Stromal cell of bone marrow (primary cell): Measurements from ENCODE around the gene IMMP2L.
A peak's percentile ranks its signal among the peaks of the same experiment; 100 is the strongest.

Source experiments
- DNase-seq: peaks from one replicate; pipeline ENCODE4 v3.0.0-alpha.2; 2012; ENCODE audit warnings: low read depth

IMMP2L gene

GRCh38 chr7:110929480-110930249, 632.6 kb downstream of the IMMP2L start:
- DNase-seq, result no peak

DNA sequence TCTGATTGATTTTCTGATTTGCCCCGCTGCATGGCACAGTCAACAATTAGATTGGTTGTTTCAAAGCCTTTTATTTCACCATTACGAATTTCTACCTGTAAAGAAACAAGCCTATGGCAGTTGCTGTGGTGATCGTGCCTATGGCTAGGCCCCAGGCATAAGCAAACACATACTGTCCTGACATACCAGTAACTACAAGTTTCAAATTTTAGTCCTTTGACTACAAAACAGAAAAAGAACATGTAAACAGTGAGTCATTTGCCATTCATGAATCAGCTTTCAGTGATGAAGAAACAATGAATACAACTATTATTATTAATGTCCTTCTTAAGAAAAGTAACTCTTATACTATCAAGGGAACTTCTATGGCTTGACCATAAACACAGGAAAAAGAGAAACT, 639.4 kb downstream of the IMMP2L start:
- DNase-seq, result no peak

DNA sequence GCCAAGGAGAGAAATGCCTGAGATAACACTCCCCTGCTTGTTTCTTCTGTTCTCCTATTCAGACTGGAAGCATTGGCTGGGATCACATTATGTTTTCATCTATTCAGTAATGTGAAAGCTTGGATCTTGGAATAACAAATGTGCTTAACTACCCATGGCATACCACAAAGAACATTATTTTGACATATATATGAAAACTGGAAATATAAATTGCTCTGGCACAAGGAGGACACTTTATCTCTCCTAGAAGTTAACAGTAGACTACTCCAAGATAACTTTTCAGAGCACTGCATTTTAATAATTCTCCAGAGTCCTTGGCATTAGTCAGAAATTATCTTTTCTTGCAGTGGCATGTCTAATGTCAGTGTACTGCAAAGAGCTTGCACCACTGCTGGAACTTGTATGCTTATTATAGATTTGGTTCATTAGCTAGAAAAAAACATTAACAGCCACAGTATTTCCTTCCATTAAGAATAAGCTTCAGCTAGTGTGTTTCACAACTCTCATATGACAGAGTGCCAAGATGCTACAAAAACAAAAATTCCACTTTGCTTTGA, 640.6 kb downstream of the IMMP2L start:
- DNase-seq, result no peak

- no peak for DNase-seq
These were observed 643.2 kb downstream of the IMMP2L start for GRCh38 chr7:110918949-110919548.

- DNase-seq, result no peak
These were observed 648.0 kb downstream of the IMMP2L start for GRCh38 chr7:110914263-110914662.

- DNase-seq, result no peak
These were observed 650.7 kb downstream of the IMMP2L start for GRCh38 chr7:110911632-110912031.

DNA sequence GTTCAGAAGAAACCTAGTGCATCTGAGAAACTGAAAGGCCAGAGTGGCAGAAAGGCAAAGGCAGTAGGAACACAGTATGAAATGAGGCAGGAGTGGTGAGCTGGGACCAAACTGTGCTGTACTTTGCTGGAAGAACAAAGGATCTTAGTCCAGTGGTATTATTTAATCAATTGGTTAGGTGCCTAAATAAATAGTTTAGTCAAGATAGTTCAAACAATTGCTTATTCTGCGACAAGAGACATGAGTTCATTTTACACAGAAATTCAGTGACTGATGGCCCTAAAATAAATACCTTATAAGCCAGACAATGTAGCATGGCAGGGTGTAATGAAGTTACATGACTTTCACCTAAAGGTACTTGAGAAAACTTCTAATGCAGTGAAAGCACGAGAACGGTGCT, 653.2 kb downstream of the IMMP2L start:
- DNase-seq, result no peak

- no peak for DNase-seq
These were observed 656.3 kb downstream of the IMMP2L start for GRCh38 chr7:110905773-110906566.

- no peak for DNase-seq
These were observed 663.8 kb downstream of the IMMP2L start for GRCh38 chr7:110898516-110898915.

- no peak for DNase-seq
These were observed 664.8 kb downstream of the IMMP2L start for GRCh38 chr7:110897538-110897937.

DNA sequence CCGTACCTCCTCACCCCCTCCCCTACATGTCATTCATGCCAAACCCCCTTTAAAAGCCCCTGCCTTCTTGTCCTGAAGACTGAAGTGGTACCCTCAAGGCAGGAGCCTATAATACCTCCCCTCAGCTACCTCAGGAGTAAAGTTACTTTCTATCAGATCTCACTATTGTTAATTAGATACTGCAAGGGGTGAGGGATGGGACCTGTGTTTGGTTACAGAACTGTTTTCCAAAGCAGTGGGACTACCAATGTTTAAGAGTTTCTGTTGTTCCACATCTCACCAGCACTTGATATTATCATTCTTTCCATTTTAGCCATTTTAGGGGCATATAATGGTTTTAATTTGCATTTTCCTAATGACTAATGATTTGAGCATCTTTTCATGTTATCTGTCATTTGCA, 668.2 kb downstream of the IMMP2L start:
- DNase-seq, result no peak

DNA sequence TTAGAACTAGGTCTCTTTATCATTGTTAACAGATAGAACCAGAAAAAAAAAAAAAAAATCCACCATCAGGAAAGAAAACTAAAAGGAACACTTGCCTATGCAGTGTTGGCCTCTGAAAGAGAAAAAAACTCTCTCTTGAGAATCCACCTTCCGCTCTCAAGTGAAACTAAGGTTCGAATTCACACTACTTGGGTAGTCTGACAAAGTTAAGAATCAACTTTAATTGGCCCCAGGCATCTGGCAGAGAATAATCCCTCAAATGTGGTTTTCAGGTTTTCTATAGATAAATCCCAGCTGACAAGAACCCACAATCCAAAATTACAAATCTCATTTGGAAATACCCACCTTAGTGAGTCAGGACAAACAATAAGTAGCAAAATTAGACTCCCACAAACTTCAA, 671.1 kb downstream of the IMMP2L start:
- no peak for DNase-seq

GRCh38 chr7:110890101-110890500, 672.2 kb downstream of the IMMP2L start:
- no peak for DNase-seq

GRCh38 chr7:110889335-110889734, 673.0 kb downstream of the IMMP2L start:
- DNase-seq, result no peak

DNA sequence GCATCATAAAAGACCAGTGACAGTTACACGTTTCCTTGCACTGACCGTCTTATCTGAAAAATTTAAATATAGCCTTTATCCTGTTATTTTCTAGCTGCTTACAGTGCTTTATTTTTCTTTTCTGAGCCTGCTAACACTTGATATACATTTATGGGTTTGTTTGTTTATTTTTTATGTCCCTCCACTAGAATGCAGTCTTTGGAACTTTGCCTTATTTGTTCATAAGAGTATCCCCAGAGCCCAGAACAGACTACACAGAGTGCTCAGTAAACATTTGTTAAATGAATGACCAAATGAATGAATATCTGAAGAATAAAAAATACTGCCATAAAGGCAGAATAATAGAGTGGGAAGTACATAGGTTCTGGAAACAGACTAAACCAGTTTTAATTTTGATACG, 673.7 kb downstream of the IMMP2L start:
- DNase-seq, result no peak

- DNase-seq, result no peak
These were observed 676.8 kb downstream of the IMMP2L start for GRCh38 chr7:110885474-110885873.

DNA sequence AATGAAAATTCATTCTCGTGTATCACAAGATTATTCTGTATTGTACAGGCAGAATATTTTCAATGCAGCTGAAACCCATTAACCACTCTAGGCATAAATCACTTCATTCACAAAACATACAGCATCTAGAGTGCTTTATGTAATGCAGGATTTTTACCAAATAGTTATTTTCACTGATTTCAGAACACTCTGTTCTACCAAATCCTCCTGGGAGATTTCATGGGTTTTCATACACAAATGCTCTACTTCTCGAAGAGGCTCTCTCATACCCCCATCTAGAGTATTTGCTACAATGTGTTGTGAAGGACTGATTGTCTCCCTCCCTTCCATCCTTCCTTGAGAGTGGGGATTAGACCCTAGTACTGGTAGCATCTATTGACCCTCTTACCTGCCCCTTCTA, 680.6 kb downstream of the IMMP2L start:
- no peak for DNase-seq

DNA sequence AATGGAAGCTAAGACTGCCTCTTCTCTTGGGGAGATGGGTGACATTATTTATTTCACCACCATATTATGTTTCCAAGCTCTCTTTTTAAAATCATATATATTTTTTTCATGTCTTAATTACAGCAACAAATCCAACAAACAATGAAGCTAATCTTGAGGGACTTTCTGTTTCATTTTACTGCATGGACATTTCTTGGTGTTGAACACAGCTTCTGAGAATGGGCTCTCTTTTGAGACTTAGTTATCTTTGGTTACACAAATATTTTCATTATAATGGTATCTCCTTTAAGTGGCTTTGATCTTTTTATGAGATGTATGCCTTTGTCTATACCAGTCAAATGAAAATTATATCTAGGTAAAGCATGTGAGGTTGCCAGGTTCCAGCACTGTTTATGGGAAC, 681.3 kb downstream of the IMMP2L start:
- no peak for DNase-seq

GRCh38 chr7:110877016-110877415, 685.3 kb downstream of the IMMP2L start:
- DNase-seq, result peak; percentile 28

- no peak for DNase-seq
These were observed 686.9 kb downstream of the IMMP2L start for GRCh38 chr7:110875346-110875745.

GRCh38 chr7:110871856-110872255, 690.4 kb downstream of the IMMP2L start:
- no peak for DNase-seq

GRCh38 chr7:110870926-110871325, 691.4 kb downstream of the IMMP2L start:
- DNase-seq, result no peak

DNA sequence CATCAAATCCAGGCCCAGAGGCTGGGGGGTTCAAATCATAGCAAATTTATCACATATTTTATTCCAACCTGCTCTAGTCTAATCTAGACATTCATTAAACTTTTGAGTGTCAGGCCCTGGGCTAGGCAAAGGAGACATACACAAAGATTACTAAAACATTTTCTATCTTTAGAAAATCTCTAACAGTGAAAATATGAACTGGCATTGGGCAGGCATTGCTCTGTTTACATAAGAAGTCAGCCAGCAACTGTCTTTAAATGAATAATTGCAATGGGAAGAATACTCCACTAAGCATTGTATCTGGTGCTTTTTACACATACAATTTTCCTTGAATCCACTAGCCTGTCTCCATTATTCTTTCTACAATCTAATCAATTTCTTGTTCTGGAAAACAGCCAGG, 693.8 kb downstream of the IMMP2L start:
- DNase-seq, result no peak
